Hematopoietic multipotent progenitor cell treated with erythropoietin and hydrocortisone succinate and interleukin-3 and kit ligand, for 4 days (in vitro differentiated cells): ENCODE results near the gene TMEM229A.
A peak's percentile ranks its signal among the peaks of the same experiment; 100 is the strongest.
"Not testable (repeated sequence)": the region's sequence is repeated elsewhere in the genome, so short reads cannot be mapped to it uniquely, and the experiment has no call there.

Experiments used
- DNase-seq: peaks from one replicate; pipeline ENCODE4 v3.0.0-alpha.2; 2015

TMEM229A gene

DNA sequence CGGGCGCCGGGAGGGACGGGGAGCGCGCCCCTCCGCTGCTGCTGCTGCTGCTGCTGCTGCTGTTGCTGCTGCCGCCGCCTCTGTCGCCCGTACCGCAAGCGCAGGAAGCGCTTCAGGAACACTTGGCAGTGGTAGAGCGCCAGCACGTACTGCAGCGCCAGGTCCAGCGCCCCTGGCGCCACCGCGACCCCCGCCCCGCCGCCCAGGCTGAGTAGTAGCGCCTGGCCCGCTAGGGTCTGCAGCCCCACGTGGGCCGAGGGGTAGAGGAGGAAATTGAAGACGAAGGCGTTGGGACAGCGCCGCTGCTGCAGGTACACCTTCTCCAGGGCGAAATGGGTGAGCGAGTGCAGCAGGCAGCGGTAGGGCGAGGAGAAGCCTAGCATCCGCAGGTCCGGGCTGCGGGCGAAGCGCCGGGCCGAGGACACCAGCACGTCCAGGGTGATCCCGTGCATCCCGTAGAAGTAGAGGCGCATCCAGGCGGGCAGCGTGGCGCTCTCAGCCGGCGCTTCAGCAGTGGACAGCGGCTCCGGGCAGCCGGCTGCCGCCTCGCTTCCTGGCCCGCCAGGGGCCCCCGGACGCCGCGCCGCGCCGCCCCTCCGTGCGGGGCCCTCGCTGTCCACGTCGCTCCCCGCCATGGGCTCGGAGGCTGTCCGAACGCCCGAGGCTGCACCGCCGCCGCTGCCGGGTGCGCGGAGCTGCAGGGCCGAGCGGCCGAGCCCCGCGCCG is at the start of gene TMEM229A:
TSS of gene TMEM229A (minus strand) at position 699 of the 726 bp plus-strand sequence. CDS start at position 635, 64 bp downstream.
- DNase-seq: peak; percentile 30

DNA sequence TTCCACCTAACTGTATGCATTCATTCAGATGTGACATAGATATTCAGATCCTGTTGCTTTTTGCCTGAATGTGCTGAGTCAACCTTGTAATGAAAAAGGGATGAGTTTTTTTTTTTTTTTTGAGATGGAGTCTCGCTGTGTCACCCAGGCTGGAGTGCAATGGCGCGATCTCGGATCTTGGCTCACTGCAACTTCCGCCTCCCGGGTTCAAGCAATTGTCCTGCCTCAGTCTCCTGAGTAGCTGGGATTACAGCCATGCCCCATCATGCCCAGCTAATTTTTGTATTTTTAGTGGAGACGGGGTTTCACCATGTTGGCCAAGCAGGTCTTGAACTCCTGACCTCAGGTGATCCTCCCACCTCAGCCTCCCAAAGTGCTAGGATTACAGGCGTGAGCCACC is 49.4 kb upstream of the TMEM229A start:
- not testable (repeated sequence) for DNase-seq

DNA sequence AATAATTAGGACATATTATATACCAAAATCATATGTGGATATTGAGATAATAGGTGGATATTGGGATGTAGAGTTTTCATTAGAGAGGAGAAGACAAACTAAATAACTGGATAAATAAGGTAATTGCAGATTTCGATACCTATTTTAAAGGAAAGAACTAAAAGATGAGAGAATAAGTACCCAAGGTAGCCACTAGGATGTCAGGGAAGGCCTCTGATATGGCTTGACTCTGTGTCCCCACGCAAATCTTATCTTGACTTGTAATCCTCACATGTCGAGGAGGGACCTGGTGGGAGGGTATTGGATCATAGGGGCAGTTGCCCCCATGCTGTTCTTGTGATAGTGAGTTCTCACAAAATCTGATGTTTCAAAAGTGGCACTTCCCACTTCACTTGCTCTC is 44.7 kb upstream of the TMEM229A start:
- no peak for DNase-seq

DNA sequence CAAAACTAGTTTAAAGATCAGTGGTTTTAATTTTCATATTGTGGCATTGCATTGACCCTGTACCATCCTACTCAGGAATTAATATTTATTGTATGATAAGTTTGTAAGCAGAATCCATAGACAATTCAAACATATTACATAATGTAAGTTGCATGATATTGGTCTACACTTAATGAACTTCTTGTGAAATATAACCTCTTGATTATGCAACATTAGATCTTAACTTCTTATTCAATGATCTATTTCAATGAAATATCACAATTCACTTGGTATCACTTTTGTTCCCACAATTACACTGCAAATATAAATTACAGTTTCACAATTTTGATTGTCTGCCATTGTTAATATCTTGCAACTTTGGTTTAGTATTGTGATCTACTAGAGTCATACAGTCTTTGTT is 44.0 kb upstream of the TMEM229A start:
- DNase-seq: no peak

DNA sequence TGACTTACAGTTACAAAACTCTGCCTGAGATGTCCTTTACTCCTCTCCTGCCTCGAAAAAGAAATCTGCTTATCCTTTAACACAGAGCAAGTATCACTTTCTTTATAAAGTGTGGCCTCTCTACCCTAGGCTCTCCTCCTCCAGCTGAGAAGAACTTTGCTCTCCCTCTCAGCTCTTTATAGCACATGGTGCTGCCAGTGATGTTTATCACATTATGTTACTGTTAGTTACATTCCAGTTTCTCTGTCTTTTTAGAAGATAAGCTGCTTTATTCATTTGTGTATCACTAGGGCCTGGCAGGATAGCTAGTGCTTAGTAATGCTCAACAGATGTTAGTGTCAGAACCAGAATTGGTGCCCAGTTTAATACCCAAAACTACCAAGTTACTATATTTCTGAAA is 41.1 kb upstream of the TMEM229A start:
- DNase-seq: no peak

DNA sequence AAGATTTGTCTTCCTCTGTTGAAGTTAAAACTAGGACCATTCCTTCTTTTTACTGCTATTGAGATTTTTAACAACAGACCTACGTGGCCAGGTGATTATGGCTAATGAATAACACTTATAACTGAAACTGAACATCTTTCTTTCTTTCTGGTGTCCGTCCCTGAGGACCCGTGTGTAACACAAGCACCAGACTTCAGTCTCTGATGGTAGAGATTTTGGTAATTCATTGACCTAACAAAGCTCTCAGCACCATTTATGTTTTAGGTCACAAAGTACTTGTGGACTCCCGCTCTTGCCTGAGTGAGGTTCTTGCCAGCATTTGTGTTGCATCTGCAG is 40.4 kb upstream of the TMEM229A start:
- DNase-seq: no peak

DNA sequence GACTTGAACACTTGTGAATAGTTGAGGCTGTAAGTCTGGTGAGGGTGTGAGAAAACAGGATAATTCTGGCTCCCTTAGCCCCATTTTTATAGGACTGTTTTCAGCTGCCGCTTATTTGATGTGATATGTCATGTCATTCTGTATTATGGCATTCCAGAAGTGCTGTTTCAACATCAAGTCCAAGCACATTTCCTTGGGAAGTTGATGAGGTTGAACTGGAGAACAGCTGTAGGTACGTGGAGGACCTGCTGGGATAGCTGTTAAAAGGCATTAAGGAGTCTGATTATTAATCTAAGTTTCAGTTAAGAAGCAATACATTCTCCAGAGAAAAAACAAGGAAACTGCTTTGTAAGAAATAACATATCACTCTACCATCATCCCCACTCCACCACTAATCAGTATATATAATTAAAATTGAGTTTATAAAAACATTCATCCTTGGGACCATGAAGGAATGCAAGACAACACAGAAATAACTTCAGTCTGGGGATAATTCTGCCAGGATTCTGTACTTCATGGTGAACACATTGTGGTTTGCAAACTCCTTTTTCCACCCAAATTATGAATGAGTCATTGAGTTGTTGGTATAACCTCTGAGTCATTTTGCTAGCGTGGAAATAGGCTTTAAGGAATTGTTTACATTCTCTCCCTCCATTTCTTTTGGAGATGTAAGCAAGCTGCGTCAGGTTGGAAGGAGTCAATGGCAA is 39.9 kb upstream of the TMEM229A start:
- no peak for DNase-seq

DNA sequence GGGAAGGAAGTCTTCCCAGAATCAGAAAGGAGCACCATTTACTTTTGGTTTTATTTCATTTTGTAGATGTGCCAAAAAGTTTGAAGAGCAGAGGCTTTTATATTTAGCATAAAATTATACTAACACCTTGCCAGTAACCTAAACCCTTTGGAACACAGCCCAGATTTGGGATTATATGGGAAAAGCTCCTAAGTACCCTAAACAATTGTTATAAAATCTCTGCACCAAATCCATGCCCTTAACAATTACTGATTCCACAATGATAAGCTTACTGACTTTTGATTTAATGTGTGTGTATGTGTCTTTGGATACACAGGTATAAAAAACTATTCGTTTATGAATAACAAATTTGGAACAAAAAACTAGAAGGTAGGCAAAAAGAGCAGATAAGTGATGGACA is 39.0 kb upstream of the TMEM229A start:
- DNase-seq: no peak

DNA sequence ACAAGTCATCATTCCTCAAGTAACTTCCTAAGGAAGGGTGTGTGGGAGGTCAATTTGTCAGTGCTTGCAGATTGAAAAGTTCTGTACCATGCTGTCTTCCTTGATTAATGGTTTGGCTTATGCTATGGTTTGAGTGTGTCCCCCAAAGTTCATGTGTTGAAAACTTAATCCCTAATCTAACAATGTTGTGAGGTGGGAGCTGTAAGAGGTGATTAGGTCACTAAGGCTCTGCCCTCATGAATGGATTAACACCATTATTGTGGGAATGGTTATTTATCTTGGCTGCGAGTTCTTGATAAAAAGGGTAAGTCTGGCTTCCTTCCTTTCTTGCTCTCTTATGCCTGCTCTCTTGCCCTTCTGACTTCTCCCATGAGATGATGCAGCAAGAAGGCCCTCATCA is 29.3 kb upstream of the TMEM229A start:
- DNase-seq: no peak

DNA sequence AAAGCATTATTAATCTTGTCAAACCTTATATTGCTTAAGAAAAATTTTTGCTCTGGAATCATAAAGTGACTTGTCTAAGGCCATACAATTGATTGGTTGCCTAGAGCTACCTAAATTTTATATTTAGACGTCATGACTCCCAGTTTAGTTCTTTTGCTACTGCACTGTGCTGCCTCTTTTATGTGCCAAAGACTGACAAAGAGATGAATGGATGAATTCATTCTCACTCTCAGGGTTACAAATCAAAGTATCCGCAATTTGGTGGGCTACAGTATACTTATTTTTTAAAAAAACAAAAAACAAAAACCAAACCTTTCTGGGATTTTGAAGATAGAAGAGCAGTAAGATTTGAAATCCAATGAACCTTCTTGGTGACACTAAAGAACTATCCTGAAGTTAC is 27.7 kb upstream of the TMEM229A start:
- DNase-seq: no peak

DNA sequence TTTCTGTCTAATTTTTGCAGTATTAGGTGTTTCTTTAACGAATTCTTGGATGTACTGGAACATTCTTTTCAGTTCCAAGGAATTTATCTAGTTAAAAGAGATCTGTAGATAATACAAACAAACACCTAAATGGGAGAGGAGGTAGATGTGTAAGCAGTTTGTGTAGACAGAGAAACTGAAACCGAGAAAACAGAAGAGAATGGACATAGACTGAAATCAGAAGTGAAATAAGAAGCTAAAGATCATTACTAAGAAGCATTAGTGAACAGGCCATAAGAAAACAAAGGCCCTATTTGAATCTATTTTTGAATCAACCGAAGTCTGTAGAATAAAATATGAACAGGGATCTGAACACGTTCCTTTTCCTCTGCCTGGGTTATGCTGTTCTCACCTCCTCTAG is 26.5 kb upstream of the TMEM229A start:
- no peak for DNase-seq

DNA sequence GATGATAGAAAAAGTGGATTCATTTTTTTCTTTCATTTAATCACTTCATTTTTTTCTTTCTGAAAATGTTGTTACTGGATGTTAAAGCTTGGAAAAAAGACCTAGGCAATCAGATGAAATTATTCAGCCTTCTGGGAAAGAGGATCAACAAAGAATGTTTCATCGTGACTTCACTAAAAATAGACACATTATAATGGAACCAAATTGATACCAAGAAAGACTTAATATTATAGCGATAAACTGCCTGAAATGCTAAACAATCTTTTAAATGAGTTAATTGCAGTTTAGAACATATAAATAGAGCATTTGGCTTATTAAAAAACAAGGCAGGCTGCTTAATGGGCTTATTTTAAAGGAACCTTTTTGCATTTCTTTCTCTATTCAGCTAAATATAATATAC is 25.6 kb upstream of the TMEM229A start:
- no peak for DNase-seq

DNA sequence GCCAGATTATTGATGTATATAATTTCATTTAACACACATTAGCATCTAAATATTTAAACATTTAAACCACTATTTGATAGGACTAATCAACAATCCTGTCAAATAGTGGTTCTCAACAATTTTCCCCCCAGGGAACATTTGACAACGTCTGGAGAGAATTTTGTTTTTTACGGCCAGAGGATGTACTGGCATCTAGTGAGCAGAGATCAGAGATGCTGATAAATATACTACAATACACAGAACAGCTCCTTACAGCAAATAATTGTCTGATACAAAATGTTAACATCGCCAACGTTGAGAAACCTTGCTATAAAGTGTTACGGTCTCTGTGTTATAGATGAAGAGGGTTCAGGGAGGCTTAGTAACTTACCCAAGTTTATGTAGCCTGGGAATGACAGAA is 25.0 kb upstream of the TMEM229A start:
- DNase-seq: no peak

DNA sequence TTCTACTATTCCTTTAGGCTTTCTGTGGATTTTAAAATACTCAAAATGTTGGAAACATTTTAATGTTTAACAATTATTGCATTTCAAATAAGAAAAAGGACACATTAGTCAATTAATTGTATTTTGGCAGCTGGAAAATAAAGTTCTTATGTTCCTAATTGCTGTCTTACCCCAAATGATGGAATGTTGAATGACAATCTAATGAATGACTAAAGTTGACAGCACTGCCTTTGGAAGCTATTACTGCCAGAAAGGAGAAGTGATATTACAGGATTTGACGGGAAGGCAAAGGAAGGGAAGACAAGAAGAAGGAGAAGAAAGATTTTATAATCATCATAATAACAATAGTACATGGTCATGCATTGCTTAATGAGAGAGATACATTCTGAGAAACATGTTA is 23.4 kb upstream of the TMEM229A start:
- DNase-seq: no peak

DNA sequence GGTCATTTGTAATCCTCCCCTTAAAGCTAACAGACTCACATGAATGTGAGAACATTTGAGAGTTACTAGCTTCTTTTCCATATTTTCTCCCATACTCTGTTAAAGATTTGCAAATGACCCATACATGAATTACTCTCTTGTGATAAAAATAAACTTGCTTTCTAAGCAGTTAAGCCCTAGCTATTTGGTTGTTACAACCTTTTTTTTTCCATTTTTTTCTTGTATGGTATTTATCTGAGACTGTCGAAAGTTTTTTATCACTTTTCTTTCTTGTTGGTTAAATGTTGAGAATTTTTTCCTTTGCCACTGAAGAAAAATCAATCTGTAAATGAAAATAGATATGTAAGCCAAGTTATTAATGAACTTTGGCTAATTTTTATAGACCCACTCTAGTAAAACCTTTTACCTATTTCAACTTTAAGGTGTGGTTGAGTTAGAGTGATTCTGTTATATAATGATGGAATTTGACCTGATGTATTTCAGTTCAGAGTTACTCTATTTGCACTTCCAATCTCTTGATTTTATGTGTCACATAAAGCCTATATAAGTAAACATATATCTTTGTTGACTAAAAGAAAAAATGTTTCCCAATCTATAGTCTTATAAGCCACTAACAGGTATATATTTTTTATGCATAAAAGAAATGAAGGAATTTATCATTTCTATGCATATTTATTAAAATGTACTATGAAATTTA is 19.0 kb upstream of the TMEM229A start:
- no peak for DNase-seq

DNA sequence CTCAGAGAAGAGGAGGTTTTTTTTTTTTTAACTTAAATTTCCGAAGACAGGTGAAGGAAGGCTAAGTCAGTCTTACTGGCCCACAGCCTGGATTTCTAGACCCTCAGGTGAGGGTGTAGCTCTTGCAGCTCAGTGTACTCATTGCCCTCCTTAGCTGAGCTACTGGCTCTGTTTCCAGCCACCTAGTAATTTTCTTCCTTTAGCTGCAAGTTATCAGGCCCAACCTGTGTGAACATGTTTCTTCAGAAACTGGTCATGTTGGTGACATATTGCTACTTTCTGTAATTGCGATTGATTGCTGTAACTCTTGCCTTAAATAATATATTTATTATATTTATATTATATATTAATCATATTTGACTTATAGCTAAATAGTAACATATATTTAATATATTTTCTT is 10.0 kb upstream of the TMEM229A start:
- no peak for DNase-seq

DNA sequence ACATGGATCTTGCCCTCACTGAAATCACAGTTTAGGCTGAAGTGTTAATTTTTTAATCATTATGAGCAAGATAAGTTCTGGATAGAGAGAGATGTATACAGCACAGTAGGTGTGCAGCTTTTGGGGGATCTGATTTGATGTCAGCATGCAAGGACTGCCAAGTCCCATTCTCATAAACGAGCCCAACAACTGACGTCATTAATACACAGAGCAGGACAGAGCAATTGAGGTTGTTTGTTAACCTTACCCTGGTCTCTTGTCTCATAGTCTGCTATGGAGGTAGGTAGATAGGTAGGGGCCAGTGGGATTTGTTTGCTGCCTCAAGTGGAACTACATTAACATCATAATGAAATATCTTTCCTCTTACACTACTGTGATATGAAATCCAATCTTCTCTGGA is 8.6 kb upstream of the TMEM229A start:
- DNase-seq: no peak

DNA sequence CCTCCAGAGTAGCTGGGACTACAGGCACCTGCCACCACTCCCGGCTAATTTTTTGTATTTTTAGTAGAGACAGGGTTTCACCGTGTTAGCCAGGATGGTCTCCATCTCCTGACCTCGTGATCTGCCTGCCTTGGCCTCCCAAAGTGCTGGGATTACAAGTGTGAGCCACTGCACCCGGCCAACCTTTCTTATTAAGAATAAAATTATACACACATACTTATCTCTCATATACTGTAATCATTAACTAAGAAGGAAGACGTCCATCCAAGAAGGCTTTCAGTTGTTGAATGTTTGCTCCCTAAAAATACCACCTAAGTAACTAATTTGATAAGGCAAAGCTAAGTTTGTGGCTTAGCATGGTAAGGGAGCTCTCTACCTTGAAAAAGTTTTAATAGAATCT is 5.0 kb upstream of the TMEM229A start:
- not testable (repeated sequence) for DNase-seq

DNA sequence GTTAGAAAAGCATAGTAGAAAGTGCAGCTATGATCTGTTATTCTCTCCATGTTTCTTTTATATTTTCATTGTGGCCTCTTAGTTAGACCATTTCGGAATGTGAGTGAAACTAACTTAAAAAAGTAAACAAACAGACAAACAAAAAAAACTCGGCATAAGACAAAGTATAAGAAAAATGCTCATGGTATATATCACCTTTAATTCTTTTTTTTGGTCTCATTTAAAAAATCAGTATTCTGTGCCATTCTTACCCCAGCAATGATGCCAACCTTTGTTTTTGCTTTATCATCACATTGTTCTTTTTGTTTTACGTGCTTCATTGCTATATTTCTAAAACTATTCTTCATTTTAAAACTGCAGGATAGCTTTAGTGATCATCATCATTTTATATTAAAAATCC is 2.8 kb upstream of the TMEM229A start:
- no peak for DNase-seq

DNA sequence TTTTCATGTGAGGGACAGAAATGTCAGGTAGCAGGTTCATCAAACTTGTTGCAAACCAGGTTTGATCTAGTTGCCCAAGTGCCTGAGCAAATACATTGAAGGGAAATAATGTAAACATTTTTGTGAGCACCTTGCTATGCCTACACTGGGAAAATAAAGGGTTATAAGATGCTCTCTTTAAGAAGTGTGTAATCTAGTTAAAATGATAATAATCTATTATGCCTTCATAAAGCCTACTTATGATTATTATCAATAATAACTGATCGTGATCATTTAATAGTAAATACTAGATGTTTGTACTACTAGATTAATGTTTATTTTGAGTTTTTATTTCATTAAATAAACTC is 1.9 kb upstream of the TMEM229A start:
- DNase-seq: no peak

DNA sequence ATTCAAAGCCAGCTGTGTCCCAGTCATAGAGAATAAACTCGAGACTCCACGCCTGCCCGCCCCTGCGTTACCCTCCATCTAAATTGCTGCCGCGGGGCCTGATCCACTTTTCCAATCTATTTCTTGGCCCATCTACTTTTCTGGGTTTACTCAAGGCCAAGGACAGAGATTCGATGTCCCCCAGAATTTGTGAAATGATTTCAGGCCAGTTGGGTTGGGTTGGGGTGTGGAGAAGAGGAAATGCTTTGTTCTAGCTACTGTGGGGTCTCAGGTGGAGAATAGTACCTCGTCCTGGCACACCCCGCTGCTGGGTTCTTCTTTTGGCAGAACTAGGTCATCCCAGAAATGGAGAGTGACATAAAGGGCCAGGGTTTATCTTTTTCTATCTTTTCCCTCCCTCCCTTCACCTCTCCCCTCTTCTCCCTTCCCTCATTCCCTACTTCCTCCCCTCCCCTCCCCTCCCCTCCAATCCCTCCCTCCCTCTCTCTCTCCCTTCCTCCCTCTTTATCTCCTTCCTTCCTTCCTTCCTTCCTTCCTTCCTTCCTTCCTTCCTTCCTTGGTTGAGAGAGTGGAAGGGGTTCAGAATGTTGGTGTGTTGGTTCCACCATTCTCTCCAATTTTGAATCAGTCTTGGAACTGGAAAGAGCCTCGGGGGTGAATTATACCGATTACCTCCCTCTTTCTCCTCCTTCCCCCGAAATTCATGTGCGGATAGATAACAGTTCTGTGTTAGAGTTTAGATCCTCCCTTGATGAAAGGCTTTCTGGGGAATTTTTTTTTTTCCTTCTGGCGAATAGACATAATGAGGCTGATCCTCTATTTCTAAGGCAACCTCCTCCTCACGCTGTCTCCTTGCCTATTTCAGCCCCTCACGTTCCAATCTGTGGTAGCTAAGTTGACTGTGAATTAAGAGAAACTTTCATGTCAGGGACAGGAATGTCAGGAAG is 1.2 kb upstream of the TMEM229A start:
- no peak for DNase-seq

DNA sequence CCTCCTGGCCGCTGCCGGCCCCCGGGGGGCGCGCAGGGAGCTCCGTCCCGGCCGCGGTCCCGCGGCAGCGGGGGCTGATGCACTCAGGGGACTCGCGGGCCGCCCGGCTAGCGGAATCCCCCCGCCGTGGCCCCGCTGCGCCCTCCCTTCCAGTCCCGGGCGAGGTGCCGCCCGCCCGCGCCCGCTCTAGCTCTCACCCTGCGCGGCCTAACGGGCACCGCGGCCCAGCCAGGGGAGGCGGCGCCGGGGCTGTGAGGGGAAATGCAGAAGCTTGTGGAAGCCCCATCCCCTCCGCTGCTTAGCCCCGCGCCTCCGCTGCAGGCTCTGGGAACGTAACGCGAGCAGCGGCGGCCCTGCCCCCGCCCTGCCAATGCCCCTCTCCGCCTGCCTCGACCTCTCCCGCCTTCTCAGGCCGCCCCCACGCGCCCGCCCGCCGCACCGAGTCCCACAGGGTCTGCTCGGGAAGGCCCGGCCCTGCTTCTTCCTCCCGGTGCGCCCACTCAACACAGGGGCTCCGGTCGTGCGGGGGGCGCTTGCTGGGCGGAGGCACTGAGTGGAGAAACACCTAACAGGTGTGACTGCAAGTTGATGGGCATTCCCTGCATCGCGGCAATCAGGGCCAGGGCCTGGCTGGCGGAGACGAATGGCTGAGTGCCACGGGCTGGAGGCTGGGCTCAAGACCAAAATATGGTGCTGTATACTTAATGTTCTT is 384 bp upstream of the TMEM229A start:
- DNase-seq: peak; percentile 25

DNA sequence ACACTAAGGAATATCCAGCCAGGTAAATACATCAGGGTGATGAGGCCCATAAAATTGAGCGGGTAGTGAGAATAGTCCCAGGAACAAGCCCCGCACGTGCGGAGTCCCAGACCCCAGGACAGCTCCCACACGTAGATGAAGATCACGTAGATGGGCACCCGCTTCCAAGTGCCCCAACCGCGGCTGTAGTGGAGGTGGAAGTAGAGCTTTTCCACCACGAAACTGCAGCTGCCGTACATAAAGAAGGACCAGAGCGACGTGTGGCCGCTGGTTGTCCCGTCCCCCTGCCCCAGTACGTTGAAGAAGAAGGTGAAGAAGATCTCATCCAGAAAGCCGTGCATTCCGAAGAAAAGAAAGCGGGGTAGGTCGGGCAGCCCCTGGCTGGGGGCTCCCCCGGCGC is 948 bp downstream of the TMEM229A start:
- DNase-seq: no peak
